HG02884 (cell line): ENCODE data around the gene DTYMK.
"Not testable (repeated sequence)": the region's sequence is repeated elsewhere in the genome, so short reads cannot be mapped to it uniquely, and the experiment has no call there.

ENCODE experiments used
- ATAC-seq: cut with Tn5 transposase; IDR thresholded peaks from one replicate; pipeline ENCODE4 v1.9.1; 2021; ENCODE audit warnings: mild to moderate bottlenecking, moderate library complexity; ENCODE audit not compliant: unreplicated experiment

DTYMK gene

GRCh38 chr2:241673189-241673663 lies 13.4 kb downstream of the DTYMK start:
- ATAC-seq, result no peak

GRCh38 chr2:241672243-241673188 lies 14.1 kb downstream of the DTYMK start:
- no peak for ATAC-seq

- no peak for ATAC-seq
Measured at GRCh38 chr2:241671457-241672240, 15.0 kb downstream of the DTYMK start.

- no peak for ATAC-seq
Measured at GRCh38 chr2:241670333-241671110, 16.1 kb downstream of the DTYMK start.

- ATAC-seq, result no peak
Measured at GRCh38 chr2:241668839-241669238, 17.8 kb downstream of the DTYMK start.

- no peak for ATAC-seq
Measured at GRCh38 chr2:241668354-241668753, 18.3 kb downstream of the DTYMK start.

- ATAC-seq, result no peak
Measured at GRCh38 chr2:241666627-241667400, 19.8 kb downstream of the DTYMK start.

GRCh38 chr2:241665731-241666440 lies 20.7 kb downstream of the DTYMK start:
- no peak for ATAC-seq

GRCh38 chr2:241662731-241663130 lies 23.9 kb downstream of the DTYMK start:
- not testable (repeated sequence) for ATAC-seq

- no peak for ATAC-seq
Measured at GRCh38 chr2:241660593-241661213, 25.9 kb downstream of the DTYMK start.

GRCh38 chr2:241659150-241659739 lies 27.4 kb downstream of the DTYMK start:
- no peak for ATAC-seq

- ATAC-seq, result no peak
Measured at GRCh38 chr2:241658296-241658695, 28.3 kb downstream of the DTYMK start.

GRCh38 chr2:241657786-241658254 lies 28.8 kb downstream of the DTYMK start:
- ATAC-seq, result no peak

- no peak for ATAC-seq
Measured at GRCh38 chr2:241656190-241656741, 30.3 kb downstream of the DTYMK start.

GRCh38 chr2:241655516-241656189 lies 31.0 kb downstream of the DTYMK start:
- no peak for ATAC-seq

GRCh38 chr2:241654551-241654950 lies 32.1 kb downstream of the DTYMK start:
- ATAC-seq, result no peak

GRCh38 chr2:241653210-241653750 lies 33.3 kb downstream of the DTYMK start:
- no peak for ATAC-seq
